NT2/D1 (cell line): ENCODE measurements around the gene PTRHD1.

Experiments used
- SUZ12 ChIP-seq: IDR thresholded peaks from 2 replicates; pipeline ENCODE4 v1.6.1; 2011; ENCODE audit not compliant: insufficient read length, insufficient read depth; ENCODE audit errors: extremely low read depth
- YY1 ChIP-seq: IDR thresholded peaks from 2 replicates; pipeline ENCODE4 v1.6.1; 2011; ENCODE audit not compliant: insufficient read length, insufficient read depth

DNA sequence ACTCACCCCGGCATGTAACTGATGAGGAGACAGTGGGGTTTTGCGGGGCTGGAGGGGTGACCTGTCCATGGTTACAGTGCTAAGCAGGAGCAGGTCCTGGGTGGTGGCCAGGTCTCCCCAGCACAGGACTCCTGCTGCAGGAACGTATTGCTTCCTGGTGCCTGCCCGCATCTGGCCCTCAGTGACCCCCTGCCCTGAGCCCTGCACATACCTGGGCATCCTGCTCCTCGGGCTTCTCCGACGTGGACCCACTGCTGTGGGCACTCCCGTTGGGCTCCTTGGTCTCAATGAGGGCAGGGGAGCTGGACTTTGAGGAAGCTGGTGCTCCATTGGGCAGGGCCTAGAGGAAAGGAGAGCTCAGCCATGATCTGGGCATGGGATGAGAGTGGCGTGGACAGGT, 43.5 kb upstream of the PTRHD1 start:
- TF ChIP-seq SUZ12 (no peak), YY1 (no peak)
